ENCODE results near the gene C20orf204.
"Not testable (repeated sequence)": the region's sequence is repeated elsewhere in the genome, so short reads cannot be mapped to it uniquely, and the experiment has no call there.

C20orf204 gene

DNA sequence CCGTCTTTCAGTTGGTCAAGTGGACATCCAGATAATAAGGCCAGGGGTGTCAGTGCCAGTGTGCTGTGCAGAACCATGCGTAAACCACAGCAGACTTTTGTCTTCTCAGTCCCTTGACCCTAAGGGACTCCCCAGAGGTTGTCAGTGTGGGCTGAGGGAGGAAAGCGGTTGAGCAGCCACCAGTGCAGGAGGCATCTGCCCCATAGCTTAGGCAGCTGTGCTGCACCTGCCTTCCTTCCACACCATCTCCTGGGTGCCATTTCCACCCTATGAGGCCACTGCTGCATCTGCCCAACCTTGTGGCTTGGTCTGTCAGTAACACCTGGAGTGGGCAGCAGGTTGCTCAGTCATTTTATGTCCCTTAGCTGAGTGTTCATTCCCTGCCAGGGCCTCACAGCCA lies 29.1 kb upstream of the C20orf204 start:
- no peak for DNase-seq (ENCODE audit: low spot score)
- POLR2A ChIA-PET (ENCODE audit: low non-redundant PET), result no interaction called here
- TF ChIP-seq, protein P1, sequence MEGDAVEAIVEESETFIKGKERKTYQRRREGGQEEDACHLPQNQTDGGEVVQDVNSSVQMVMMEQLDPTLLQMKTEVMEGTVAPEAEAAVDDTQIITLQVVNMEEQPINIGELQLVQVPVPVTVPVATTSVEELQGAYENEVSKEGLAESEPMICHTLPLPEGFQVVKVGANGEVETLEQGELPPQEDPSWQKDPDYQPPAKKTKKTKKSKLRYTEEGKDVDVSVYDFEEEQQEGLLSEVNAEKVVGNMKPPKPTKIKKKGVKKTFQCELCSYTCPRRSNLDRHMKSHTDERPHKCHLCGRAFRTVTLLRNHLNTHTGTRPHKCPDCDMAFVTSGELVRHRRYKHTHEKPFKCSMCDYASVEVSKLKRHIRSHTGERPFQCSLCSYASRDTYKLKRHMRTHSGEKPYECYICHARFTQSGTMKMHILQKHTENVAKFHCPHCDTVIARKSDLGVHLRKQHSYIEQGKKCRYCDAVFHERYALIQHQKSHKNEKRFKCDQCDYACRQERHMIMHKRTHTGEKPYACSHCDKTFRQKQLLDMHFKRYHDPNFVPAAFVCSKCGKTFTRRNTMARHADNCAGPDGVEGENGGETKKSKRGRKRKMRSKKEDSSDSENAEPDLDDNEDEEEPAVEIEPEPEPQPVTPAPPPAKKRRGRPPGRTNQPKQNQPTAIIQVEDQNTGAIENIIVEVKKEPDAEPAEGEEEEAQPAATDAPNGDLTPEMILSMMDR (conservative IDR thresholded peaks at IDR 0.05; ENCODE audit: low read depth), result no peak
- H3K27ac ChIP-seq, result no peak overlapping the region
- CTCF ChIA-PET, result interaction anchor here (2.4 kb wide), 1 partner anchor 32 kb away, joined by 12 read pairs; no protein-coding TSS in a partner anchor

- TF ChIP-seq, protein P1 (conservative IDR thresholded peaks at IDR 0.05; ENCODE audit: low read depth), result no peak
- H3K27ac ChIP-seq, result no peak overlapping the region; the same call in 1 of the 2 replicates
- DNase-seq (ENCODE audit: low spot score), result no peak
- ChIA-PET CTCF (interaction anchor here (0.7 kb wide), 1 partner anchor 29 kb away, joined by 5 read pairs; the partner anchor contains the start of gene PRPF6), POLR2A (ENCODE audit: low non-redundant PET) (no interaction called here)
Observed at GRCh38 chr20:64009811-64010387, 26.1 kb upstream of the C20orf204 start.

DNA sequence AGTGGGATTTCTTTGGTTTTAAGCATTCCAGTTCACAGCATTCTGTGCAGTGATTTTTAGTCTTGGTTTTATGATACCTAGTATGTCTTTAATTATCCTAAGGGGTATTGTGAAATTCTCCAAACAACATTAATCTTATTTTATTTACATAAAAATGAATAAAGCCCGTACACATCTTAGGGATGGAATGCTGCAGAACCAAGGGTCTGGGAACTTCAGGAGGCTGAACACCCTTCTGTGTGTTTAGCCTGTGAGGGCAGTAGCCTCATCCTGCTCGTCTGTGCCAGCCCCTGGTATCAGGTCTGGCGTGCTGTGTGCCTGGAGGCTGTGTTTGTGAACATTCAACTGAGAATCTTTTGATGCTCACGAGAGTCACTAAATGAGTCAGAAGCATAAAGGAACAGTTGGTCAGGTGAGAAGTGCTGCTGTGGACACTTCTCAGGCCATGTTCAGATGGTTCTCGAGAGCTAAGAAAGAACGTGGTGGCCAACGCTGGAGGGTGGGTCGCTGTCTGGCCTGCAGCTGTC lies 25.2 kb upstream of the C20orf204 start:
- H3K27ac ChIP-seq, result no peak overlapping the region
- TF ChIP-seq, protein P1 (conservative IDR thresholded peaks at IDR 0.05; ENCODE audit: low read depth), result no peak
- ChIA-PET CTCF (interaction anchor here (0.5 to 0.7 kb wide), 2 partner anchors 30 to 185 kb away, joined by 3 to 5 read pairs; partner anchors contain the start of gene PRPF6), POLR2A (ENCODE audit: low non-redundant PET) (no interaction called here)
- no peak for DNase-seq (ENCODE audit: low spot score)

- H3K27ac ChIP-seq, result no peak overlapping the region
- DNase-seq (ENCODE audit: low spot score), result no peak
- POLR2A ChIA-PET (ENCODE audit: low non-redundant PET), result no interaction called here
- CTCF ChIA-PET, result interaction anchor here (0.5 kb wide), 1 partner anchor 184 kb away, joined by 3 read pairs; no protein-coding TSS in a partner anchor
- TF ChIP-seq, protein P1 (conservative IDR thresholded peaks at IDR 0.05; ENCODE audit: low read depth), result no peak
Observed at GRCh38 chr20:64011366-64011779, 24.6 kb upstream of the C20orf204 start.

DNA sequence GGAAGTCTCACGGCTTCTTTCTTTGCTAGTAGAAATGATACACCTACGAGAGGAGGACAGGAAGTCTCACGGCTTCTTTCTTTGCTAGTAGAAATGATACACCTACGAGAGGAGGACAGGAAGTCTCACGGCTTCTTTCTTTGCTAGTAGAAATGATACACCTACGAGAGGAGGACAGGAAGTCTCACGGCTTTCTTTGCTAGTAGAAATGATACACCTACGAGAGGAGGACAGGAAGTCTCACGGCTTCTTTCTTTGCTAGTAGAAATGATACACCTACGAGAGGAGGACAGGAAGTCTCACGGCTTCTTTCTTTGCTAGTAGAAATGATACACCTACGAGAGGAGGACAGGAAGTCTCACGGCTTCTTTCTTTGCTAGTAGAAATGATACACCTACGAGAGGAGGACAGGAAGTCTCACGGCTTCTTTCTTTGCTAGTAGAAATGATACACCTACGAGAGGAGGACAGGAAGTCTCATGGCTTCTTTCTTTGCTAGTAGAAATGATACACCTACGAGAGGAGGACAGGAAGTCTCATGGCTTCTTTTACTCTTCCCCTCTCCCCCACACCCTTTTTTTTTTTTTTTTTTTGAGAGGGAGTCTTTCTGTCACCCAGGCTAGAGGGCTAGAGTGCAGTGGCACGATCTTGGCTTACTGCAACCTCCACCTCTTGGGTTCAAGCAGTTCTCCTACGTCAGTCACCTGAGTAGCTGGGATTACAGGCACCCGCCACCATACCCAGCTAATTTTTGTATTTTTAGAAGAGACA lies 23.4 kb upstream of the C20orf204 start:
- POLR2A ChIA-PET (ENCODE audit: low non-redundant PET); DNase-seq (ENCODE audit: low spot score); H3K27ac ChIP-seq; CTCF ChIA-PET: not testable (repeated sequence)

DNA sequence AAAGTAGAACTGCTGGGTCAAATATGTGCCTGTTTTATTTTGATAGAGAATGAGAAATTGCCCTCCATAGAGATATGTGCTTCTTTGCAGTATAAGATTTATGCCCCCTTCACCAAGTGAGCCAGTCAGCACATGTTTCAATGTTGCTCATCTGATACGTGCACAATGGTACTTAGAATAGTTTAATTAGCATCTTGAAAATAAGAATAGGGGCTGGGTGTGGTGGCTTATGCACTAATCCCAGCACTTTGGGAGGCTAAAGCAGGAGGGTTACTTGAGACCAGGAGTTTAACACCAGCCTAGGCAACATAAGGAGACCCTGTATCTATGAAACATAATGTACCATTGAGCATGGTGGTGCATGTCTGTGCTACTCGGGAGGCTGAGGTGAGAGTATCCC lies 20.3 kb upstream of the C20orf204 start:
- TF ChIP-seq, protein P1 (conservative IDR thresholded peaks at IDR 0.05; ENCODE audit: low read depth), result no peak
- ChIA-PET POLR2A (ENCODE audit: low non-redundant PET) (no interaction called here), CTCF (no interaction called here)
- no peak overlapping the region for H3K27ac ChIP-seq
- no peak for DNase-seq (ENCODE audit: low spot score)

All from RWPE1 (cell line).